PC-9 (cell line): Measurements from ENCODE around the gene NCAM2. TPM values are rescaled to one million over a fixed set of nuclear protein-coding genes. Genes with fewer than 3 reads are reported as not detected.

ENCODE experiments used
- BruUV-seq: library from RNA; stranded (reverse); fragments of 400-500 nt; replicated peaks from 2 replicates; lab custom pipeline; 2021; lab: Mats Ljungman, UMichigan
- CTCF ChIA-PET: fragments of 300-600 bp; sonication (Branson Sonifier 250); formaldehyde crosslinking; loops from one replicate; lab custom pipeline; 2022; ENCODE audit warnings: antibody characterized with exemption; lab: Charles Lee
- POLR2A ChIA-PET: fragments of 300-600 bp; sonication (Branson Sonifier 250); formaldehyde crosslinking; loops from one replicate; lab custom pipeline; 2022; ENCODE audit warnings: antibody characterized with exemption; ENCODE audit not compliant: unreplicated experiment; lab: Charles Lee
- DNase-seq, 2 experiments: peaks; one replicate each; pipeline versions ENCODE4 v3.0.0 to v3.0.0-alpha.2; 2015 to 2022; ENCODE audit warnings: mixed read lengths in 1 of 2
- H2AFZ ChIP-seq: fragments of 200-600 bp; sonication (generic); 2 replicates; pipeline ENCODE4 v1.8.1; 2017; ENCODE audit warnings: antibody characterized with exemption
- H3F3A ChIP-seq: fragments of 200-600 bp; sonication (generic); 2 replicates; pipeline ENCODE4 v1.8.1; 2017; ENCODE audit warnings: antibody characterized with exemption, mild to moderate bottlenecking, low read depth; ENCODE audit not compliant: insufficient read depth
- H3K27ac ChIP-seq: fragments of 200-600 bp; sonication (generic); 2 replicates; pipeline ENCODE4 v1.6.1; 2016; ENCODE audit warnings: mixed run types
- H3K27me3 ChIP-seq: fragments of 200-600 bp; sonication (generic); 2 replicates; pipeline ENCODE4 v1.6.1; 2016; ENCODE audit warnings: low read depth, mixed run types; ENCODE audit not compliant: insufficient read depth
- H3K36me3 ChIP-seq: fragments of 200-600 bp; sonication (generic); 2 replicates; pipeline ENCODE4 v1.6.1; 2016; ENCODE audit warnings: low read depth, mixed run types
- H3K4me1 ChIP-seq: fragments of 200-600 bp; sonication (generic); replicated peaks from 2 replicates; pipeline ENCODE4 v1.6.1; 2016; ENCODE audit warnings: mixed run types; ENCODE audit not compliant: insufficient read depth
- H3K4me2 ChIP-seq: fragments of 200-600 bp; sonication (generic); 2 replicates; pipeline ENCODE4 v1.6.1; 2017; ENCODE audit warnings: mixed run types
- H3K4me3 ChIP-seq: fragments of 200-600 bp; sonication (generic); 2 replicates; pipeline ENCODE4 v1.6.1; 2016; ENCODE audit warnings: mixed run types
- H3K79me2 ChIP-seq: fragments of 200-600 bp; sonication (generic); 2 replicates; pipeline ENCODE4 v1.6.1; 2017; ENCODE audit warnings: low read depth, mixed run types
- H3K9me2 ChIP-seq: fragments of 200-600 bp; sonication (generic); 2 replicates; pipeline ENCODE4 v1.8.1; 2017; ENCODE audit warnings: mild to moderate bottlenecking; ENCODE audit not compliant: insufficient read depth
- H3K9me3 ChIP-seq: fragments of 200-600 bp; sonication (generic); 2 replicates; pipeline ENCODE4 v1.8.1; 2016; ENCODE audit warnings: low read depth; ENCODE audit not compliant: insufficient read depth
- H4K20me1 ChIP-seq: fragments of 200-600 bp; sonication (generic); 2 replicates; pipeline ENCODE4 v1.8.1; 2017; ENCODE audit not compliant: insufficient read depth
- EZH2 ChIP-seq: fragments of 200-600 bp; sonication (generic); IDR thresholded peaks from 2 replicates; pipeline ENCODE4 v1.8.0; 2017; ENCODE audit warnings: antibody characterized with exemption, low read depth
- intact Hi-C: fragments of 100-400 bp; cut with micrococcal nuclease; formaldehyde crosslinking; loops from one replicate; pipeline ENCODE4 v1.10.0; 2022; ENCODE audit not compliant: unreplicated experiment
- total RNA-seq: library from RNA; stranded (reverse); gene quantifications from 2 replicates; pipeline ENCODE4 v1.2.3, GENCODE V29; 2021
- TF ChIP-seq, protein P1 (sequence below): fragments of 200-600 bp; sonication (generic); conservative IDR thresholded peaks from 2 replicates; pipeline ENCODE4 v1.6.1; 2017; ENCODE audit warnings: mixed run types, antibody characterized with exemption, mild to moderate bottlenecking, moderate library complexity

The NCAM2 gene
- total RNA-seq, 1 experiment from 2014 or later = not detected

DNA sequence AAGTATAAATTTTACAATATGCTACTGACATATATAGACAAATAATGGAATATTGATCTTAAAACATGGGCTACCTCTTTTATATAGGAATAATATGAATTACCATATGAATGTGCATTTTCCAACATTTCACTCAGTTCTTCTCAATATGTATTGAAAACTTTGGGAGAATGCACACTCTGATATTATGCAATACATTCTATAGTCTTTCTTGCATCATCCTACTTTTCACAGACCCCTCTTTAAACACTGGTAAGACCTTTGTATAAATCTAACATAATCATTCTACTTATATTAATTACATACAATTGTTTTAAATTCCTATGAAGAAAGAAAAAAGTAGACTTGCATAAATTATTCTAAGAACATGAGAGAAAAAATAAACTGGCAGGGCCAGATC lies 69.2 kb downstream of the NCAM2 start:
- no peak for DNase-seq
- Histone ChIP-seq H3K4me2 (no peak overlapping the region), H3K4me1 (no peaks in the 10 kb centered on the region), H4K20me1 (no peaks in the 10 kb centered on the region), H2AFZ (no peak overlapping the region), H3K4me3 (no peak overlapping the region), H3K27me3 (no peaks in the 10 kb centered on the region), H3F3A (no peaks in the 10 kb centered on the region), H3K9me2 (no peaks in the 10 kb centered on the region), H3K9me3 (no peaks in the 10 kb centered on the region), H3K27ac (no peak overlapping the region), H3K36me3 (no peaks in the 10 kb centered on the region), H3K79me2 (no peaks in the 10 kb centered on the region)
- ChIA-PET POLR2A (no interaction called here), CTCF (no interaction called here)
- BruUV-seq = no TSS peak
- TF ChIP-seq, protein P1, sequence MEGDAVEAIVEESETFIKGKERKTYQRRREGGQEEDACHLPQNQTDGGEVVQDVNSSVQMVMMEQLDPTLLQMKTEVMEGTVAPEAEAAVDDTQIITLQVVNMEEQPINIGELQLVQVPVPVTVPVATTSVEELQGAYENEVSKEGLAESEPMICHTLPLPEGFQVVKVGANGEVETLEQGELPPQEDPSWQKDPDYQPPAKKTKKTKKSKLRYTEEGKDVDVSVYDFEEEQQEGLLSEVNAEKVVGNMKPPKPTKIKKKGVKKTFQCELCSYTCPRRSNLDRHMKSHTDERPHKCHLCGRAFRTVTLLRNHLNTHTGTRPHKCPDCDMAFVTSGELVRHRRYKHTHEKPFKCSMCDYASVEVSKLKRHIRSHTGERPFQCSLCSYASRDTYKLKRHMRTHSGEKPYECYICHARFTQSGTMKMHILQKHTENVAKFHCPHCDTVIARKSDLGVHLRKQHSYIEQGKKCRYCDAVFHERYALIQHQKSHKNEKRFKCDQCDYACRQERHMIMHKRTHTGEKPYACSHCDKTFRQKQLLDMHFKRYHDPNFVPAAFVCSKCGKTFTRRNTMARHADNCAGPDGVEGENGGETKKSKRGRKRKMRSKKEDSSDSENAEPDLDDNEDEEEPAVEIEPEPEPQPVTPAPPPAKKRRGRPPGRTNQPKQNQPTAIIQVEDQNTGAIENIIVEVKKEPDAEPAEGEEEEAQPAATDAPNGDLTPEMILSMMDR = no peak
- no peak for TF ChIP-seq EZH2
- intact Hi-C loops = no loop called here

DNA sequence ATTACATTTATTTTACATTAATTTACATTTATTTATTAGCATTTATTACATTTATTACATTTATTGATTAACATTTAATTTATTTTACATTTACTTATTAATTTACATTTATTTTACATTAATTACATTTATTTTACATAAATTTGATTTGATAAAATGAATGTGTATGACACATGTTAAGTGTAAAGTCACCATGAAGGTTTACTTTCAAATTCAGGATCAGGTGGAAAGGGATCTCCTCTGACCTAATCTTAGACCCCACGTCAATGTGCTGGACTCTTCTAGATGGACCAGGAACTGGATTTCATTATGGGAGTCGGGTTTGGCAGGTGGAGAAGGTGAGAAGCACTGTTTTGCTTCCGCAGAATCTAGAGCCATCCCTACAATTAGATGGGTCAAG lies 76.1 kb downstream of the NCAM2 start:
- H3K79me2 ChIP-seq = no peaks in the 10 kb centered on the region
- intact Hi-C loops = no loop called here
- H3K4me3 ChIP-seq = no peak overlapping the region
- ChIA-PET CTCF (no interaction called here), POLR2A (no interaction called here)
- no peaks in the 10 kb centered on the region for H3K36me3 ChIP-seq
- no peaks in the 10 kb centered on the region for H4K20me1 ChIP-seq
- H3K9me2 ChIP-seq = no peaks in the 10 kb centered on the region
- no TSS peak for BruUV-seq
- no peak overlapping the region for H2AFZ ChIP-seq
- no peak overlapping the region for H3K27ac ChIP-seq
- TF ChIP-seq, protein P1 = no peak
- TF ChIP-seq EZH2 = no peak
- DNase-seq = no peak
- H3K9me3 ChIP-seq = no peaks in the 10 kb centered on the region
- H3K27me3 ChIP-seq = no peaks in the 10 kb centered on the region
- no peaks in the 10 kb centered on the region for H3K4me1 ChIP-seq
- H3F3A ChIP-seq = no peaks in the 10 kb centered on the region
- no peak overlapping the region for H3K4me2 ChIP-seq

GRCh38 chr21:21076051-21076450 lies 77.8 kb downstream of the NCAM2 start:
- Histone ChIP-seq H3K27me3 (no peaks in the 10 kb centered on the region), H3K4me3 (no peak overlapping the region), H3K4me1 (no peaks in the 10 kb centered on the region), H3K9me3 (no peaks in the 10 kb centered on the region), H3K79me2 (no peaks in the 10 kb centered on the region), H4K20me1 (no peaks in the 10 kb centered on the region), H3K27ac (no peak overlapping the region), H3F3A (no peaks in the 10 kb centered on the region), H3K9me2 (no peaks in the 10 kb centered on the region), H3K36me3 (no peaks in the 10 kb centered on the region), H2AFZ (no peak overlapping the region), H3K4me2 (no peak overlapping the region)
- CTCF ChIA-PET = no interaction called here
- intact Hi-C loops = no loop called here
- BruUV-seq = no TSS peak
- POLR2A ChIA-PET = no interaction called here
- TF ChIP-seq, protein P1 = no peak
- no peak for TF ChIP-seq EZH2
- no peak for DNase-seq
